8988T (cell line): Measurements from ENCODE around the gene DGUOK.

Experiments
- DNase-seq: peaks from one replicate; pipeline ENCODE4 v3.0.0; 2011

DGUOK gene

GRCh38 chr2:73956218-73956865 is 29.7 kb downstream of the DGUOK start:
- no peak for DNase-seq

GRCh38 chr2:73961274-73961673 is 34.6 kb downstream of the DGUOK start:
- no peak for DNase-seq

- no peak for DNase-seq
Measured at GRCh38 chr2:73961823-73962615, 35.3 kb downstream of the DGUOK start.

GRCh38 chr2:73962798-73963197 is 36.1 kb downstream of the DGUOK start:
- no peak for DNase-seq

GRCh38 chr2:73963385-73964120 is 36.9 kb downstream of the DGUOK start:
- DNase-seq: no peak

GRCh38 chr2:73964223-73964622 is 37.5 kb downstream of the DGUOK start:
- no peak for DNase-seq

- no peak for DNase-seq
Measured at GRCh38 chr2:73965053-73965452, 38.4 kb downstream of the DGUOK start.

GRCh38 chr2:73968357-73968937 is 41.8 kb downstream of the DGUOK start:
- no peak for DNase-seq

GRCh38 chr2:73969356-73969755 is 42.7 kb downstream of the DGUOK start:
- DNase-seq: no peak

GRCh38 chr2:73970141-73970803 is 43.6 kb downstream of the DGUOK start:
- no peak for DNase-seq

GRCh38 chr2:73970850-73971471 is 44.3 kb downstream of the DGUOK start:
- DNase-seq: no peak

- no peak for DNase-seq
Measured at GRCh38 chr2:73971722-73972121, 45.0 kb downstream of the DGUOK start.

GRCh38 chr2:73972846-73973245 is 46.2 kb downstream of the DGUOK start:
- no peak for DNase-seq

GRCh38 chr2:73975731-73976130 is 49.1 kb downstream of the DGUOK start:
- DNase-seq: no peak

GRCh38 chr2:73976803-73977202 is 50.1 kb downstream of the DGUOK start:
- DNase-seq: no peak

- no peak for DNase-seq
Measured at GRCh38 chr2:73977466-73977865, 50.8 kb downstream of the DGUOK start.

GRCh38 chr2:73979021-73979420 is 52.3 kb downstream of the DGUOK start:
- DNase-seq: no peak

GRCh38 chr2:73979686-73980085 is 53.0 kb downstream of the DGUOK start:
- no peak for DNase-seq

- no peak for DNase-seq
Measured at GRCh38 chr2:73980566-73980965, 53.9 kb downstream of the DGUOK start.

GRCh38 chr2:73981081-73982001 is 54.7 kb downstream of the DGUOK start:
- DNase-seq: peak; percentile 64

- no peak for DNase-seq
Measured at GRCh38 chr2:73982140-73982617, 55.5 kb downstream of the DGUOK start.
